HT-29 (cell line): Measurements from ENCODE around the gene MMP23B. TPM values are rescaled to one million over a fixed set of nuclear protein-coding genes. Genes with fewer than 3 reads are reported as not detected.
"Not testable (repeated sequence)": the region's sequence is repeated elsewhere in the genome, so short reads cannot be mapped to it uniquely, and the experiment has no call there.

Source experiments
- DNase-seq: peaks from one replicate; pipeline ENCODE4 v3.0.0-alpha.2; 2015; ENCODE audit warnings: low spot score
- total RNA-seq: library from RNA; depleted of rRNA; stranded (reverse); fragments of >200 nt; shearing (Covaris generic); gene quantifications from 2 replicates; pipeline ENCODE4 v1.2.3, GENCODE V29; 2014

MMP23B gene
- total RNA-seq, 1 experiment from 2014 or later: 1.3 TPM

DNA sequence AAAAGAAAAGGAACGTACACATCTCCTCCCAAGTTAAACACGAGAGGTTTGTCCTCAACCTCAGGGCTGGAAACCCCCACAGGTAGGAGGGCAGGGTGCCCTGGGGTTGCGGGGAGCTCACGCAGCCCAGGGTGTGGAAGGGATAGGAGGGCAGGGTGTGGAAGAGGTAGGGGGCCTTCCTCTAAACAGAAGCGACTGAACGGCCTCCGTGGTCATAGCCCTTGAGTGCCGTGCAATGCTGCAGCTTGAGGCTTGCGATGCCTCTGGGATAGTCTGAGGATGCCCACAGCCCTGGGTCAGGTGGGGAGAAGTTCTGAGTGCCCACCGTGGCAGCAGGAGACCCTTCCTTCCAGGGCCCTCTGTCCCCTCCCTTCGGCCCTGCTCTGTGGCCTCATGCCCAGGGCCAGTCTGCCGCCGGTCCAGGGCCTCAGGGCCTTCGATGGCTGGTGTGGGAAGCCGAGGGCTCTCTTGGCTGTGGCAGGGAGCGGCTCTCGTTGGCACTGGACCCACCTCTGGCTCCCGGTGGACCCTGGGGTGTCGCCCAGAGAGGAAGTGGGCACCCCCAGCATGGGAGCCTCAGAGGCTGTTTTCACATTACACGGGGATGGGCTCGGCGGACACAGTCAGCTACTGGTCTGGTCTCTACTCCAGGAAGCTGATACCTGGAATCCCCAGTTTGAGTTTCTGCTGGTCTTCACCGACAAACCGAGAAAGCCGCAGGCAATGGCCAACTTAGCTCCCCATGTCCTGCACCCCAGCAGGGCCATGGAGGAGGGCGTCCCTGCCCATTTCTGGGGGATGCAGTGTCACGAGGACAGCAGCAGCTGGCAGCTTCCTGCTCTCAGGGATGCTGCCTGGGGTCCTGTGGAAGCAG lies 33.2 kb downstream of the MMP23B start:
- DNase-seq: no peak

DNA sequence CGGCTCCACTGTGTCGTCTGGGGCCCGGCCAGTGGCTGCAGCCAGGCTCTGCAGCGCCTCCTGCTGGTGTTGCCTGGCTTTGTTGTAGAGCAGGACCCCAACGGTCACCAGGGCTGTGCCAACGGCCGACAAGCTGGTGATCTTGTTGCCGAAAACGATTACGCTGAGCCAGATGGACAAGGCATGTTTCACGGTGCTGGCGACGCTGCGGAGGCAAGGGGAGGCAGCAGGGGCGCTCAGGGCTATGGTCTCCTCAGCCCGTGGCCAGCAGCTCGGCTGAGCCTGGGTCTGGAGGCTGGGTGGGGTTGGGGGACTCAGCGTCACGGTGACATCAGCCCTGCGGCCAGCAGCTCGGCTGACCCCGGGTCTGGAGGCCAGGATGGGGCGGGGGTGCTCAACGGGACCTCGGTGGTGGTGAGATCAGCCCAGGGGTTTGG lies 33.9 kb downstream of the MMP23B start:
- DNase-seq: no peak

DNA sequence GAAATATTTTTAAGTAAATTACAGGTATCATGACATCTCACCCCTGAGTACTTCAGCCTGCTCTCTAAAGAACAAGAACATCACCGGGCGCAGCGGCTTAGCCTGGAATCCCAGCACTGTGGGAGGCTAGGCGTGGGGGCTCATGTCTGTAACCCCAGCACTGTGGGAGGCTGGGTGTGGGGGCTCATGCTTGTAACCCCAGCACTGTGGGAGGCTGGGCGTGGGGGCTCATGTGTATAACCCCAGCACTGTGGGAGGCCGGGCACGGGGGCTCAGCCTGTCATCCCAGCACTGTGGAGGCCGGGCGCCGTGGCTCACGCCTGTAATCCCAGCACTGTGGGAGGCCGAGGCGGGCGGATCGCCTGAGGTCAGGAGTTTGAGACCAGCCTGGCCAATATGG lies 34.6 kb downstream of the MMP23B start:
- no peak for DNase-seq

DNA sequence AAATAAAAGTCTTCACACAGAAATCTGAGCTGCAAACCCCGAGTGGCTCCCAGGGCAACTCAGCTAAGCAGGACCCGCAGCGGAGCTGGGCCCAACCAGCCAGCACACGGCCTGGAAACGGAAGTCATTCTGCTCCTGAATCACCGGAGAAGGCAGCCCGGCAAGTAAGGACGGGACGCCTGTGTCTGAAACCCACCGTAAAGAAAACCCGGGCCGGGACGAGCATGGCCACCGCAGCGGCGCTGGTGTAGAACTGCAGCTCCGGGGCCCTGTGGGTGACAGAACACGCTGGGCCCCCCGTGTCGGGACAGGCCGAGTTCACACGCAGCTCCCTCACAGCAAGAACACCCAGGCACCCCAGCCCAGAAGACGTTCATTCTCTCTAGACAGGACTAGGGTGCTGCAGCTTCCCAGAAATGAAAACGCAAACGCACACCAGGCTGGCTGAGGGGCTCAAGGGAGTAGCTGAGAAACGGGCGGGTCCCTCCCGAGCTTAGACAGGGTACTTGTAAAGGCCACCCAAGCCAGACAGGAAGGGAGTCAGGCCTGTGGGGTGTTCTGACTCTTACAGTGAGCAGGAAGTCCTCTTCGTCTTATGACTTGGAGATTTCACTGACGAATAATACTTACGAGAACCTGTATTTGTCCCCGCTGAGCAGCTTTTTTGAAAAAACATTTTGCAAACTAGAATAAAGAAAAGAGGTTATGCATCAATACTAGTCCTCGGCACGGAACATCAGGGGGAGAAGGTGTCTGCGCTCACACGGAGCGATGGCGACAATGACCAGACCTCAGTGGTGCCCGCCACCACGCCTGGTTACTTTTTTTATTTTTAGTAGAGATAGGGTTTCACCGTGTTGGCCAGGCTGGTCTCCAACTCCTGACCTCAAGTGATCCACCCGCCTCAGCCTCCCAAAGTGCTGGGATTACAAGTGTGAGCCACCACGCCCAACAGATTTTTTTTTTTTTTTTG lies 37.8 kb downstream of the MMP23B start:
- DNase-seq: no peak

DNA sequence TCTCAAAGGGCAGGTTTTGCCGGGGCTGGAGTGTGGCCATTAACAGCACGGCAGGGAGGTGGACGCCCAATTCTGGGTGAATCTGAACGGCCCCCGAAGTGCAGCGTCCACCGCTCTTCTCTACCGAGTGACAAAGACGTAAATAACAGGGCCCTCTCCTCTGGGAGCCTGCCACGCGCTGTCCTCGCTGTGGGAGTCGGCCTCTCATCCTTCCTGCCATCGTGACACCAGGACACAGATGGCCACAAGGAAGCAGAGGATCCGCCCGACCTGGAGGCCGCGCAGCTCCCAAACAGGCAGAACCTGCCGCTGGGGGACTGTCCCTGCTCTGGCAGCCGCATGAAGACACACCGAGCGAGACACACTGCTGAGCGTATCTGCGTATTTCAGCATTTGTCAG lies 38.9 kb downstream of the MMP23B start:
- no peak for DNase-seq

DNA sequence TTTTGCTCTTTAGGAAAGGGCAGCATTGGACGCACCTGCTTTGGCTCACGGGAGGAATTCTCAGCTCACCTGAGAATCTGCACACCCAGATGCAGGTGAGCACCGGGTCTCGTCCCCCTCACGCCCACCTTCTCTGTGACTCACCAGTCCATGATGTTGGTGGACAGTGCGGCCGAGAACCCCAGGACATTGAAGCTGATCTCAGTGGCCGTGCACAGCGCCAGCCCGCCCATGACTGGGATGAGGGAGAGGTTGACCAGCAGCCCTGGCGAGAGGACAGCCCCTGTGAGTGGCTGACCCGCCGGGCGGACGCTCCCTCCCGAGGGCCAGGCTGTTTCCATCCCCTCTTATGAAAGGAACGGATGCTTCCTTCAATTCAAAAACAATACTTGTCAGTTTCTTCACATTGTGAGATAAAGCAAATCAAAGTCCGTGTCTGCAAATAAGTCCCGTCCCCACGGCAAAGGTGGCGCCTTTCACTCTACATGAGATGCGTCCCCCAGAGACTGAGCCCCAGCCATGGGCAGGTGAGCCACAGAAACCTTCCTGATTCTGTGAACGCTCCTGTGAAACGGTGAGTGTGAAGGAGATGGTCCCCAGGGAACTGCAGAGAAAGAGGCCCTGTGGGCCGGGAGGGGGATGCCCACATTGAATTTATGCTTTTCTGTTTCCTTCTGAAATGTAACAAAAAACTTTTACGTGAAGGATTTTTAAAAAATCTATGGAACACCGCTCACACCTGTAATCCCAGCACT lies 39.6 kb downstream of the MMP23B start:
- no peak for DNase-seq

DNA sequence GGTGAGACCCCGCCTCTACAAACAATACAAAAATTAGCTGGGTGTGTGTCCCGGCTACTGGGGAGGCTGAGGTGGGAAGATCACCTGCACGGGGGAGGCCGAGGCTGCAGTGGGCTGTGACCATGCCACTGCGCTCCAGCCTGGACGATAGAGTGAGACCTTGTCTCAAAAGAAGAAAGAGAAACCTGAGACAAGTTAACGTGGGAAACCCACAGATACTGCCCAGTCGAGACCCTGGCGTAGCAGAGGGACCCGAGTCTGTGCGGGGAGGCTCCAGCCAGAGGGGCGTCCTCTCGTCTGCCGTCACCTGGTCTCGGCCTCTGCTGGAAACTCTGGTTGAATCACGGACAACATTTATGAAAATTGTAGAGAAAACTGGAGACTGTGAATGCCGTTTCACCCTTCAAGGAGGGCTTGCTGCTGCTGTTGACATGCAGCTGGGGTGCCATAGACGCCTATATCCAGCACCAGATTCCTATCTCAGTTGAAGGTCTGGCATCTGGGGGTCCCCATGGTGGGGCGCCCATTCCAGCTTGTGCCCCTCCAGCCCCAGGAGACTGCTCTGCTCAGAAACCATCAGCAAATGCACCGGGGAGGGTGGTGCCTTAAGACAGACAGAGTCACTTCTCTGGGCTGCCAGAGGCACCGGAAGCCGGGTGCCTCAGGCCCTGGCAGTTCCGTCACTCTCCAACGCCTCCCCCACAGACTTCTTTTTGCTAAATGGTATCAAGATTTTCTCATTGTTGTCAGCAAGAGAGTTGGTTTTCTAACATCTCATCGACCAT lies 40.4 kb downstream of the MMP23B start:
- no peak for DNase-seq

DNA sequence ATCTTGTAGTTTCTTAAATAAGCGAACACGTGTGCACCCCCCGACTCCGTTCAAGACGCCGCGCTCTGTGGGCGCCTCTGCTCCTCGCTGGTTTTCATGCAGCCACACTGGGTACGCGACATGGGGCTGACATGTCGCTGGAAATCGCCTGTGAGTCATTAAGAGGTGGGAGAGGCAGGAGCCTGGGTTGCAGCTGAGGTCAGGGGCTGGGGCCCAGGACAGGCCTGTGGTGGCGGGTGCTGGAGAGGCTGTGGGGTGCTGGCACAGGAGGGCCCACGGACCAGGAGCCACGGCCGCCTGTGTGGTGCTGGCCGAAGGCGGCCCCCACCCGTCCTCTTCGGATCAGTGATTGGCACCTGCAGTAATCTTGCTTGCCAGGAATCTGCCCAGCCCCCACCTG lies 42.8 kb downstream of the MMP23B start:
- not testable (repeated sequence) for DNase-seq

DNA sequence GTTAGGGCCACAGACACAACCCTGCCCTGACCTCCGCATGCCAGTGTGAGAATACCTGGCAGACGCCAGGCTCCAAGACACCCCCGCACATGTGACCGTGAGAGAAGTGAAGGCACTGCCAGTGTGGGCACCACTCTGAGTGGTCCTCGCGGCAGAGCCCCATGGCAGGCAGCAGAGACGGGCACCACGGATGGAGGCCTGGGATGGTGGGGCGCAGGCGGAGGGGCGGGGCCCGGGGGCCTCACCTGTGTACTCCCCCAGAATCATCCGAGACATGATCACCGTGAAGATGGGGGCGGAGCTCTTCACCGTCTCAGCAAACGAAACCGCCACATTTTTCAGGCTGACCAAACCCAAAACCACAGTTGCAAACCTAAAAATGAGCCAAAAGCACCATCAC lies 43.2 kb downstream of the MMP23B start:
- DNase-seq: not testable (repeated sequence)

DNA sequence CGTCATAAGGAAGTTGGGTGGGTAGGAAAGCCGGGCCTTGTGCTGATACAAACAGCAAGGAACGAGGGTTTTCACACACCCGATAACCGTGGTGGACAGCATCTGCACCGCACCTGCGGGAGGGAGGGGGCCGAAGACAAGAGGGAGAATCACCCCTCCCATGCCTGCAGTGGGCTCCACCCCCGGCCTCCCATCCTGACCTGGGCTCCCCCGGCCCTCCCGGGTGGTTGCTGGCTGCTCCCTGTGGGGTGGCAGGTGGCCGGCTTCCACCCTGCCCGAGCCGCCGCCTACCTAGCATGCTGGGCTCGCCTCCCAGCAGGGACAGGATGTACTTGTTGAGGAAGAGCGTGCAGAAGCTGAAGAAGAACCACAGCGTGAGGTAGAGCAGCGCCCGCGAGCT lies 44.1 kb downstream of the MMP23B start:
- not testable (repeated sequence) for DNase-seq

DNA sequence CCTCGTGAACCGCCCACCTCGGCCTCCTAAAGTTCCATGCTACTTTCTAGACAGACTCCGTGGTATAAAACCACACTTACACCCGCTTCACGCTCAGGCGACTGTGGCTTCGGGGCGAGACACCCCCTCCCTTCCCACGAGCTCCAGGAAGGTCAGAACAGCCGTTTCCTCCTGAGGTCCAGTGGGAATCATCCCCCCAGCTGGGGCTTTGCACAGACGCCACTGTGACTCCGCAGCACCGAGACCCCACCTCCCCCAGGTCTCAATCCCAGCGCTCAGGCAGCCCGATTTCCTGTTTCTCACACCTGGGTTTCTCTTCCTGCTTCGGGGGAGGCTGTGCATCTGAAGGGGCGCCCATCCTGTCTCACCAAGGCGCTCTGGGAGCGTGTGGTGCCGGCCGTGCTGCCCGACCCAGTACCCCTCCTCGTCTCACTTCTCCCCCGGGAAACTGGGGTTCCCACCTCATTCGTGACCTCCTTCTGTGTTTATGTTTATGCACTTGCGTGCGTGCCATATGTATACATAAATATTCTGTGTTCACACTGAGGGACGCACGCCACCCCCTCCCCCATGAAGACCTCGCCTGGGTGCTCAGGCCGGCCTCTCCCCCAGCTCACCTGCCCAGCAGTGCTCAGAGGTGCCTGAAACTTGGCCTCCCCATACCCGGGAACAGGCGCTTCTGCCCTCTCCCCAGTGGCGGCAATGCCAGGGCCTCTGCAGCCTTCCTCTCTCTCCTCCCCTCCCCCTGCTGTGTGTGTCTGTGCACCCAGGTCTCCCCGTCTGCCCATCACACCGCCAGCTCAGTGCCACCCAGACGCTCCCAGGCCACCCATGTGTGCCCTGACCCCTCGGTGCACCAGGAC lies 46.0 kb downstream of the MMP23B start:
- no peak for DNase-seq

DNA sequence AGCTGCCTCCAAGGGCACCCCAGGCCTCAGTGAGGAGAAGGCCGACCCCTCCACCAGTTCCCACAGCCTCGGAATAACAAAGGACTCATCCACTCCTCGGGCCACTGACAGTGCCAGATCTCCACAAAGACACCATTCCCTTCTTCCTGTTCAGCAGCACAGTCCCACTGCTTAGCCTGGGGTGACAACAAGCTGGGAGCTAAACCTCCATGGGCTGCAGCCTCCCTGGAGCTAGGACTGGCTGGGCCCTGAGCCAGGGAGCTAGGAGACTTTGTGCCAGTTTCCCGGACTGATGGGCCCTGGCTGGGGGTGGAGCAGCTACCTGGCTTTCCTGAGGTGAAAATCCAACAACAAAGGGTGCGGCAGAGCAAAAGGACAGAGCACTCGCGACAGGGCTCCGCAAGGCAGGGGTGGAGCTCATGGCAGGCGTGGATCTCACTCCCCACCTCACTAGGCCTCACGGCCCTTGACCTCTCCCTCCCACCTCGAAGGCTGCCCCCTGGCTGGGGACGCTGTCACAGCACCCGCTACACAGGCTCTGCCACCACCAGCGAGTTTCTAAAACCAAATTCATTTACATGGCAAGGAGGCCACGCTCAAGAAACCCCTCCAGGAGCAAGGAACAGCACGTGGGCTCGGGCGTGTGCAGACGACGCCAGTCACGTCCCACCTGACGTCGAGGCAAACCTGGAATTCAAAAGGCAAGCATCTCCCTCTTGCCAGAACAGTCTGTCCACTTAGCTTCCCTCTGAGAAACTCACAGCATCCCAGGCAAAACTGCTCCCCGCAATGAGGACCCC lies 46.8 kb downstream of the MMP23B start:
- DNase-seq: peak; percentile 78

DNA sequence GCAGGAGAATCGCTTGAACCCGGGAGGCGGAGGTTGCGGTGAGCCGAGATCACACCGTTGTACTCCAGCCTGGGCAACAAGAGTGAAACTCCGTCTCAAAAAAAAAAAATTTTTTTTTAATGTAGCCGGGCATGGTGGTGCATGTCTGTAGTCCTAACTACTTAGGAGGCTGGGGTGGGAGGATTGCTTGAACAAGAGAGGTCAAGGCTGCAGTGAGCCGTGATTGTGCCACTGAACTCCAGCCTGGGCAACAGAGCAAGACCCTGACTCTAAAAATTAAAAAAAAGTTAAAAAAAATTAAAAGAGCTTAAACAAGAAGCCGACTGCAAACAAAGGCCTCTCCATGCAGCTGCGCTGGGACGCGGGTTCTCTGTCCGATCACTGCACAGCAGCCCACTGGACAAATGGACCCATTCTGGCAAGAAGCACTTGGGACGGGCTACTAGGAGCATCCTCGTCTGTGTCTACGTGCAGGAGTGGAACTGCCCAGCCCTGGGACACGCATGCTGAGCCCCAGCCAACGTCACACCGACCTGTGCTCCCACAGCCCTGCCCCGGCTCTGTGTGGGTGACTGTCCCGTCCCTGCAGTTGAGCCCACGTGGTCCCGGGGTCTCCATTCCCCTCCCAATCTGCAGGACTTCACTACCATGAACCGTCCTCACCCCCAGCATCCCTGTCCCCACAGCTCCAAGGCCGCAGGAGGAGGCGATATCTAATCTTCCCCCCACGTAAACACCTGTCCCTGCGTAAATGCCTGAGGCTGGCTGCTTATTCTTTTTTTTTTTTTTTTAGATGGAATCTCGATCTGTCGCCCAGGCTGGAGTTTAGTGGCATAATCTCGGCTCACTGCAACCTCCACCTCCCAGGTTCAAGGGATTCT lies 48.3 kb downstream of the MMP23B start:
- no peak for DNase-seq

DNA sequence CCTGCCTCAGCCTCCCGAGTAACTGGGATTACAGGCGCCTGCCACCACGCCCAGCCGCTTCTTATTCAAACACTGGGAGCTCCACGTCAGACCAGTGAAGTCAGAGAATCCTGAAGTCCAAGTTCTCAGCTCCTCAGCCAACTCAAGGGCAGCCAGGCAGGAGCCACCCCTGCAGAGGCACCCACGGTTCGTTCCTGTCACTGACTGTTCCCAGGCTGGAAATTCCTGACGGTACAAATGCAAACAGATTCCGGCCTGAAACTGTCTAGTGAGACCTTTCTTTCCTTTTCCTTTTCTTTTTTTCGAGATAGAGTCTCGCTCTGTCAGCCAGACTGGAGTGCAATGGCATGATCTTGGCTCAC lies 48.9 kb downstream of the MMP23B start:
- DNase-seq: no peak

DNA sequence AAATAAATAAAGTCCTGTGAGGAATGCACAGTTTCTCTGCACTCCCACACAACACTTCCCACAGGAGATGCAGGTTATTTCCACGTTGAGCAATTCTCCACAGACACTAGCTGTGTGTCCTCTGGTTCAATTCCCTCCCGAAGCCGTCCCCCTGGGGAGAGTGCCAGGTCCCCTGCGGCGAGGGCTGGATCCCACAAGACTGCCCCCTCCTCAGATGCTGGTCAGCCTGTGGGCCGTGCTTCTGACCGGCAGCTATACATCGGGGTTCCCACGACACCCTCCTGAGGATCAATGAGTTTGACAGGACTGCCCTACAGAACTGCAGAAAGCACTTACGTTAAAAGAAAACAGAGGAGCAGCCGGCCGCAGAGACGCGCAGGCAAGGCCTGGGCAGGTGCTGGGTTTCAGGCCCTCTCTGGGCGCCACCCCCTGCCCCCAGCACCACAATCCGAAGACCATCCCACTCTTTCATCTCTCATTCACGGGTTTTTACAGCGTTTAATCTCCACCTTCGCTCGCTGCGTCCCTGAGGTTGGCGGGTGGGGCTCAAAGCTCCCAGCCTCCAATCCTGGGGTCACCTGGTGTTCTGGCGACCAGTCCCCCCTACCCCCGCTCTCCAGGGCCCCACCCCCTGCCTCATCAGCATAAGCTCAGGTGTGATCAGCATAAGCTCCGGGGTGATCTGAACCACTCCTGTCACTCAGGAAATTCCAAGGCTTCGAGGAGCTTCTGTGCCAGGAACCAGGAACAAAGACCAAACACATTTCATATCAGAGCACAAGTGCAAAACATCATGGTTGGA lies 51.3 kb downstream of the MMP23B start:
- DNase-seq: no peak
